Endothelial cell of umbilical vein (primary cell): ENCODE results near the gene ANO6. TPM values are rescaled to one million over a fixed set of nuclear protein-coding genes. Genes with fewer than 3 reads are reported as not detected.

Source experiments
- BruUV-seq: library from RNA; stranded (reverse); fragments of 400-500 nt; replicated peaks from 2 replicates; lab custom pipeline; 2021; lab: Mats Ljungman, UMichigan
- CTCF ChIA-PET: fragments of 300-600, 350-600 bp; sonication (Branson Sonifier 250); formaldehyde crosslinking; loops from one replicate; lab custom pipeline; 2021; ENCODE audit warnings: antibody characterized with exemption, inconsistent platforms; lab: Charles Lee
- POLR2A ChIA-PET: fragments of 300-600, 350-600 bp; sonication (Branson Sonifier 250); formaldehyde crosslinking; loops from one replicate; lab custom pipeline; 2021; ENCODE audit warnings: antibody characterized with exemption, inconsistent platforms; lab: Charles Lee
- DNase-seq: peaks from one replicate; pipeline ENCODE4 v3.0.0-alpha.2; 2011; ENCODE audit warnings: low read depth, low spot score
- FAIRE-seq: peaks from 2 replicates; lab custom pipeline; 2011; peaks lifted over from hg19 to GRCh38; lab: Jason Lieb, UNC
- H2AFZ ChIP-seq: 2 replicates; pipeline ENCODE4 v1.6.0; 2012; ENCODE audit warnings: low read depth, low read length, control low read depth, inconsistent platforms
- H3K27ac ChIP-seq: 2 replicates; pipeline ENCODE4 v1.5.1; 2011; ENCODE audit warnings: low read depth, mild to moderate bottlenecking, control low read depth, low read length, moderate library complexity; ENCODE audit not compliant: insufficient read depth
- H3K27me3 ChIP-seq, 2 experiments: 2 replicates each; pipeline versions ENCODE4 v1.6.0 to v1.6.1; 2011; ENCODE audit warnings: low read length in 2 of 2, mixed read lengths in 1 of 2; ENCODE audit not compliant: control insufficient read depth in 2 of 2, insufficient read depth in 2 of 2
- H3K36me3 ChIP-seq, 2 experiments: 2 replicates in 1 of 2; 3 replicates in 1 of 2; pipeline ENCODE4 v1.5.1; 2011; ENCODE audit warnings: low read length in 2 of 2, mild to moderate bottlenecking in 1 of 2, moderate library complexity in 1 of 2; ENCODE audit not compliant: control insufficient read depth in 2 of 2, insufficient read depth in 2 of 2; ENCODE audit errors: extremely low read depth in 1 of 2
- H3K4me1 ChIP-seq: 3 replicates; pipeline ENCODE4 v1.5.1; 2011; ENCODE audit warnings: mild to moderate bottlenecking, low read length; ENCODE audit not compliant: control insufficient read depth, insufficient read depth; ENCODE audit errors: extremely low read depth
- H3K4me2 ChIP-seq: 2 replicates; pipeline ENCODE4 v1.6.1; 2011; ENCODE audit warnings: low read length, control low read depth, mixed read lengths; ENCODE audit not compliant: insufficient read depth
- H3K4me3 ChIP-seq, 3 experiments: fragments of 200-600 bp in 1 of 3; sonication (generic), shearing (Covaris generic) in 1 of 3; replicated peaks in 1 of 3; 2 replicates each; pipeline ENCODE4 v1.5.1; 2011 to 2016; ENCODE audit warnings: control low read depth in 3 of 3, low read length in 3 of 3, mild to moderate bottlenecking in 2 of 3, inconsistent platforms in 1 of 3, low read depth in 1 of 3, moderate library complexity in 1 of 3; ENCODE audit not compliant: insufficient read depth in 1 of 3
- H3K79me2 ChIP-seq: 2 replicates; pipeline ENCODE4 v1.6.0; 2012; ENCODE audit warnings: low read length, inconsistent platforms; ENCODE audit not compliant: control insufficient read depth, insufficient read depth
- H3K9ac ChIP-seq: replicated peaks from 2 replicates; pipeline ENCODE3; 2011; ENCODE audit warnings: low read length, control low read depth; ENCODE audit not compliant: insufficient read depth; ENCODE audit errors: extremely low read depth
- H3K9me1 ChIP-seq: replicated peaks from 3 replicates; pipeline ENCODE4 v1.6.0; 2011; ENCODE audit warnings: mild to moderate bottlenecking, low read length; ENCODE audit not compliant: control insufficient read depth, insufficient read depth; ENCODE audit errors: extremely low read depth
- H3K9me3 ChIP-seq: replicated peaks from 2 replicates; pipeline ENCODE4 v1.5.1; 2012; ENCODE audit warnings: low read length, inconsistent platforms; ENCODE audit not compliant: control insufficient read depth, insufficient read depth
- H4K20me1 ChIP-seq: replicated peaks from 2 replicates; pipeline ENCODE3; 2011; ENCODE audit warnings: mild to moderate bottlenecking, low read length; ENCODE audit not compliant: control insufficient read depth, insufficient read depth; ENCODE audit errors: extremely low read depth
- EZH2 ChIP-seq: IDR thresholded peaks from 2 replicates; pipeline ENCODE4 v1.6.1; 2012; ENCODE audit warnings: borderline replicate concordance, low read depth, mild to moderate bottlenecking, moderate library complexity, low read length, inconsistent platforms; ENCODE audit not compliant: severe bottlenecking
- FOS ChIP-seq: IDR thresholded peaks from 2 replicates; pipeline ENCODE4 v1.6.1; 2011; ENCODE audit warnings: mild to moderate bottlenecking, low read length, moderate library complexity, borderline replicate concordance; ENCODE audit not compliant: insufficient read depth
- GATA2 ChIP-seq: IDR thresholded peaks from 2 replicates; pipeline ENCODE4 v1.7.0; 2011; ENCODE audit warnings: low read depth, mild to moderate bottlenecking, moderate library complexity, mixed read lengths, low read length; ENCODE audit not compliant: insufficient read length, insufficient read depth
- JUN ChIP-seq: IDR thresholded peaks from 2 replicates; pipeline ENCODE4 v1.6.1; 2011; ENCODE audit warnings: borderline replicate concordance, low read depth; ENCODE audit not compliant: insufficient read length, insufficient read depth
- MYC ChIP-seq: IDR thresholded peaks from one replicate; pipeline ENCODE4 v1.6.1; 2011; ENCODE audit warnings: mild to moderate bottlenecking, low read depth, low read length
- POLR2A ChIP-seq: IDR thresholded peaks from 2 replicates; pipeline ENCODE4 v1.6.1; 2012; ENCODE audit warnings: low read depth, mild to moderate bottlenecking, control low read depth, low read length
- POLR2AphosphoS5 ChIP-seq: IDR thresholded peaks from 2 replicates; pipeline ENCODE4 v1.6.1; 2012; ENCODE audit warnings: low read depth, mild to moderate bottlenecking, control low read depth, low read length, moderate library complexity; ENCODE audit not compliant: insufficient read depth
- dilution Hi-C: fragments of 300-500 bp; cut with MboI; formaldehyde crosslinking; loops from one replicate; pipeline ENCODE4 v1.15.0; 2019; ENCODE audit warnings: low sequenced_read_pairs; ENCODE audit not compliant: extremely low pct_ligation_motif_present
- intact Hi-C: fragments of 100-400 bp; cut with micrococcal nuclease; formaldehyde crosslinking; loops from one replicate; pipeline ENCODE4 v1.10.0; 2022
- polyA plus RNA-seq, 4 experiments: library from polyadenylated mRNA; depleted of rRNA in 3 of 4; stranded (reverse) in 3 of 4; unstranded in 1 of 4; fragments of >200 nt; gene quantifications; 2 replicates each; pipeline versions ENCODE4 v1.2.1 to v1.2.3, GENCODE V29; 2011 to 2012; ENCODE audit warnings: missing spikeins in 1 of 4
- total RNA-seq: library from RNA; stranded (reverse); gene quantifications from 2 replicates; pipeline ENCODE4 v1.2.3, GENCODE V29; 2021
- TF ChIP-seq, protein P1 (sequence below): IDR thresholded peaks from 2 replicates; pipeline ENCODE4 v1.6.1; 2011; ENCODE audit not compliant: insufficient read depth, insufficient read length
- TF ChIP-seq, protein P2 (sequence below), 2 donors: IDR thresholded peaks; 1 replicate in 1 of 2; 2 replicates in 1 of 2; pipeline ENCODE4 v1.5.1; 2011; ENCODE audit warnings: low read length in 2 of 2, mild to moderate bottlenecking in 2 of 2, moderate library complexity in 2 of 2, control low read depth in 1 of 2, inconsistent platforms in 1 of 2, low read depth in 1 of 2; ENCODE audit not compliant: insufficient read depth in 1 of 2; ENCODE audit errors: extremely low read depth in 1 of 2

The ANO6 gene
- total and polyA plus RNA-seq, 2 donors (not counting 3 experiments of a cell fraction or from before 2014, with no cell fraction given) = 21.3 to 67.6 TPM

DNA sequence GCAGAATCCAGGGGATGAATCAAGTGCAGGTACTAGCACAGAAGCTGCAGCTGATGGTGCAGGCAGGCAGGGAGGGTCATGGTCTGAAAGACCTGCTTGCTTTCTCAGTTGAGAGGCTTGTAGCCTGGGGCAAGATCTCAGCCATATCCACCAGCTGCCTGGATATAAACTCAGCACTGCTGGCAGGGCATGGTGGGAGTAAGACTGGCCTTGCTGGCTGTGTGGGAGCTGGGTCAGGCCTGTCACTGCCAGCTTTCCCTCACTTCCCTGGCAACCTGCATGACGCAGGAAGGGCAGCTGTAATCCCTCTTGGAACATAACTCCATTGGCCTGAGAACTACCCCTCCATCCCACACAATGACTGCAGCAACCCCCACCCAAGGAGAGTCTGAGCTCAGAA, 230.1 kb downstream of the ANO6 start:
- no peaks in the 10 kb centered on the region for H3K4me1 ChIP-seq
- intact Hi-C loops = no loop called here
- TF ChIP-seq FOS (no peak), POLR2AphosphoS5 (no peak), EZH2 (no peak), GATA2 (no peak), MYC (no peak), JUN (no peak), POLR2A (no peak)
- TF ChIP-seq, protein P1, sequence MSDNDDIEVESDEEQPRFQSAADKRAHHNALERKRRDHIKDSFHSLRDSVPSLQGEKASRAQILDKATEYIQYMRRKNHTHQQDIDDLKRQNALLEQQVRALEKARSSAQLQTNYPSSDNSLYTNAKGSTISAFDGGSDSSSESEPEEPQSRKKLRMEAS = no peak
- TF ChIP-seq, protein P2, sequence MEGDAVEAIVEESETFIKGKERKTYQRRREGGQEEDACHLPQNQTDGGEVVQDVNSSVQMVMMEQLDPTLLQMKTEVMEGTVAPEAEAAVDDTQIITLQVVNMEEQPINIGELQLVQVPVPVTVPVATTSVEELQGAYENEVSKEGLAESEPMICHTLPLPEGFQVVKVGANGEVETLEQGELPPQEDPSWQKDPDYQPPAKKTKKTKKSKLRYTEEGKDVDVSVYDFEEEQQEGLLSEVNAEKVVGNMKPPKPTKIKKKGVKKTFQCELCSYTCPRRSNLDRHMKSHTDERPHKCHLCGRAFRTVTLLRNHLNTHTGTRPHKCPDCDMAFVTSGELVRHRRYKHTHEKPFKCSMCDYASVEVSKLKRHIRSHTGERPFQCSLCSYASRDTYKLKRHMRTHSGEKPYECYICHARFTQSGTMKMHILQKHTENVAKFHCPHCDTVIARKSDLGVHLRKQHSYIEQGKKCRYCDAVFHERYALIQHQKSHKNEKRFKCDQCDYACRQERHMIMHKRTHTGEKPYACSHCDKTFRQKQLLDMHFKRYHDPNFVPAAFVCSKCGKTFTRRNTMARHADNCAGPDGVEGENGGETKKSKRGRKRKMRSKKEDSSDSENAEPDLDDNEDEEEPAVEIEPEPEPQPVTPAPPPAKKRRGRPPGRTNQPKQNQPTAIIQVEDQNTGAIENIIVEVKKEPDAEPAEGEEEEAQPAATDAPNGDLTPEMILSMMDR (IDR thresholded peaks at IDR 0.05; ENCODE audit: extremely low read depth in 1 of 2, insufficient read depth in 1 of 2, low read depth in 1 of 2, low read length in 2 of 2) = no peak
- H2AFZ ChIP-seq = no peak overlapping the region
- DNase-seq (no peak), FAIRE-seq (no peak)
- no peak overlapping the region for H3K9ac ChIP-seq
- ChIA-PET POLR2A (no interaction called here), CTCF (interaction anchor here (1.3 to 2.3 kb wide), 2 partner anchors 10 to 276 kb away, joined by 3 to 8 read pairs; no protein-coding TSS in a partner anchor)
- H4K20me1 ChIP-seq = no peaks in the 10 kb centered on the region
- H3K79me2 ChIP-seq = no peaks in the 10 kb centered on the region
- dilution Hi-C loops = no loop called here
- no peak overlapping the region for H3K4me2 ChIP-seq
- H3K27ac ChIP-seq = no peak overlapping the region
- no peaks in the 10 kb centered on the region for H3K9me3 ChIP-seq
- BruUV-seq = no TSS peak
- H3K27me3 ChIP-seq = peaks cover 0 to 5% of the 10 kb centered on the region in 2 experiments
- no peak overlapping the region for H3K4me3 ChIP-seq
- no peaks in the 10 kb centered on the region for H3K9me1 ChIP-seq
- H3K36me3 ChIP-seq = no peaks in the 10 kb centered on the region
